Neuron (in vitro differentiated cells): ENCODE measurements around the gene GSG1L.

Experiments used
- H2AFZ ChIP-seq: one replicate; pipeline ENCODE4 v1.6.1; 2013; ENCODE audit warnings: low read depth, mild to moderate bottlenecking, inconsistent platforms, low read length, moderate library complexity
- H3K27me3 ChIP-seq: one replicate; pipeline ENCODE4 v1.6.1; 2013; ENCODE audit warnings: low read length; ENCODE audit not compliant: insufficient read depth
- H3K36me3 ChIP-seq: one replicate; pipeline ENCODE4 v1.6.1; 2013; ENCODE audit warnings: low read length; ENCODE audit not compliant: insufficient read depth
- H3K4me1 ChIP-seq: one replicate; pipeline ENCODE4 v1.6.1; 2013; ENCODE audit warnings: low read length; ENCODE audit not compliant: insufficient read depth
- H3K4me3 ChIP-seq: 2 replicates; pipeline ENCODE4 v1.5.1; 2013; ENCODE audit warnings: mild to moderate bottlenecking, low read length, moderate library complexity
- H3K9me3 ChIP-seq: one replicate; pipeline ENCODE4 v1.6.1; 2013; ENCODE audit warnings: low read length

GSG1L gene

GRCh38 chr16:27801289-27801945, 262.1 kb downstream of the GSG1L start:
- H2AFZ ChIP-seq = no peak overlapping the region
- H3K27me3 ChIP-seq = peaks cover 5% of the 10 kb centered on the region
- H3K9me3 ChIP-seq = no peaks in the 10 kb centered on the region
- H3K36me3 ChIP-seq = no peaks in the 10 kb centered on the region
- no peaks in the 10 kb centered on the region for H3K4me1 ChIP-seq
- no peak overlapping the region for H3K4me3 ChIP-seq

- Histone ChIP-seq H3K4me3 (no peak overlapping the region), H3K36me3 (no peaks in the 10 kb centered on the region), H3K9me3 (no peaks in the 10 kb centered on the region), H2AFZ (no peak overlapping the region), H3K4me1 (no peaks in the 10 kb centered on the region), H3K27me3 (peaks cover 5% of the 10 kb centered on the region)
Observed at GRCh38 chr16:27800817-27801216, 262.7 kb downstream of the GSG1L start.

GRCh38 chr16:27799896-27800295, 263.6 kb downstream of the GSG1L start:
- peaks cover 5% of the 10 kb centered on the region for H3K27me3 ChIP-seq
- no peak overlapping the region for H2AFZ ChIP-seq
- no peaks in the 10 kb centered on the region for H3K9me3 ChIP-seq
- H3K4me3 ChIP-seq = no peak overlapping the region
- H3K36me3 ChIP-seq = no peaks in the 10 kb centered on the region
- no peaks in the 10 kb centered on the region for H3K4me1 ChIP-seq

GRCh38 chr16:27798241-27798640, 265.3 kb downstream of the GSG1L start:
- Histone ChIP-seq H3K27me3 (no peaks in the 10 kb centered on the region), H2AFZ (no peak overlapping the region), H3K4me3 (no peak overlapping the region), H3K36me3 (no peaks in the 10 kb centered on the region), H3K4me1 (no peaks in the 10 kb centered on the region), H3K9me3 (no peaks in the 10 kb centered on the region)

GRCh38 chr16:27795992-27796614, 267.4 kb downstream of the GSG1L start:
- H3K36me3 ChIP-seq = no peaks in the 10 kb centered on the region
- no peak overlapping the region for H2AFZ ChIP-seq
- no peaks in the 10 kb centered on the region for H3K9me3 ChIP-seq
- H3K4me1 ChIP-seq = no peaks in the 10 kb centered on the region
- no peaks in the 10 kb centered on the region for H3K27me3 ChIP-seq
- H3K4me3 ChIP-seq = no peak overlapping the region

- Histone ChIP-seq H2AFZ (no peak overlapping the region), H3K4me1 (no peaks in the 10 kb centered on the region), H3K4me3 (no peak overlapping the region), H3K9me3 (no peaks in the 10 kb centered on the region), H3K36me3 (no peaks in the 10 kb centered on the region), H3K27me3 (no peaks in the 10 kb centered on the region)
Observed at GRCh38 chr16:27793249-27793622, 270.3 kb downstream of the GSG1L start.

- Histone ChIP-seq H3K4me1 (no peaks in the 10 kb centered on the region), H3K27me3 (no peaks in the 10 kb centered on the region), H3K36me3 (no peaks in the 10 kb centered on the region), H3K9me3 (no peaks in the 10 kb centered on the region), H3K4me3 (no peak overlapping the region), H2AFZ (no peak overlapping the region)
Observed at GRCh38 chr16:27792486-27793248, 270.8 kb downstream of the GSG1L start.

GRCh38 chr16:27791404-27791719, 272.2 kb downstream of the GSG1L start:
- H3K4me3 ChIP-seq = no peak overlapping the region
- no peaks in the 10 kb centered on the region for H3K4me1 ChIP-seq
- H3K36me3 ChIP-seq = no peaks in the 10 kb centered on the region
- no peak overlapping the region for H2AFZ ChIP-seq
- no peaks in the 10 kb centered on the region for H3K27me3 ChIP-seq
- H3K9me3 ChIP-seq = no peaks in the 10 kb centered on the region

- H3K9me3 ChIP-seq = no peaks in the 10 kb centered on the region
- no peaks in the 10 kb centered on the region for H3K4me1 ChIP-seq
- H2AFZ ChIP-seq = no peak overlapping the region
- no peaks in the 10 kb centered on the region for H3K36me3 ChIP-seq
- no peak overlapping the region for H3K4me3 ChIP-seq
- no peaks in the 10 kb centered on the region for H3K27me3 ChIP-seq
Observed at GRCh38 chr16:27790546-27791403, 272.7 kb downstream of the GSG1L start.

GRCh38 chr16:27789595-27790241, 273.8 kb downstream of the GSG1L start:
- no peaks in the 10 kb centered on the region for H3K4me1 ChIP-seq
- no peaks in the 10 kb centered on the region for H3K27me3 ChIP-seq
- no peak overlapping the region for H3K4me3 ChIP-seq
- no peaks in the 10 kb centered on the region for H3K9me3 ChIP-seq
- no peaks in the 10 kb centered on the region for H3K36me3 ChIP-seq
- H2AFZ ChIP-seq = no peak overlapping the region

GRCh38 chr16:27789150-27789549, 274.4 kb downstream of the GSG1L start:
- H3K36me3 ChIP-seq = no peaks in the 10 kb centered on the region
- H3K27me3 ChIP-seq = no peaks in the 10 kb centered on the region
- H3K9me3 ChIP-seq = no peaks in the 10 kb centered on the region
- no peaks in the 10 kb centered on the region for H3K4me1 ChIP-seq
- H3K4me3 ChIP-seq = no peak overlapping the region
- no peak overlapping the region for H2AFZ ChIP-seq

- H3K27me3 ChIP-seq = no peaks in the 10 kb centered on the region
- H2AFZ ChIP-seq = no peak overlapping the region
- no peaks in the 10 kb centered on the region for H3K4me1 ChIP-seq
- H3K36me3 ChIP-seq = no peaks in the 10 kb centered on the region
- no peaks in the 10 kb centered on the region for H3K9me3 ChIP-seq
- H3K4me3 ChIP-seq = no peak overlapping the region
Observed at GRCh38 chr16:27787665-27788064, 275.8 kb downstream of the GSG1L start.
